K562 (cell line): ENCODE data around the gene KRTAP12-2.

ENCODE experiments used
- DPF2 ChIP-seq: fragments of 450-650 bp; IDR thresholded peaks from 2 replicates; pipeline ENCODE4 v1.6.1; 2016
- ESRRA ChIP-seq: fragments of 450-650 bp; IDR thresholded peaks from 2 replicates; pipeline ENCODE4 v1.6.1; 2014; ENCODE audit warnings: low read depth, mild to moderate bottlenecking, moderate library complexity, borderline replicate concordance
- EZH2 ChIP-seq: IDR thresholded peaks from 2 replicates; pipeline ENCODE4 v1.6.1; 2012; ENCODE audit warnings: low read depth, mild to moderate bottlenecking, inconsistent platforms, low read length, borderline replicate concordance
- FOXA1 ChIP-seq: fragments of 450-650 bp; IDR thresholded peaks from 2 replicates; pipeline ENCODE4 v1.6.1; 2016; ENCODE audit warnings: mild to moderate bottlenecking, borderline replicate concordance
- GTF2F1 ChIP-seq: IDR thresholded peaks from 2 replicates; pipeline ENCODE4 v1.6.1; 2011; ENCODE audit warnings: low read depth, low read length, improper control_type of control experiment
- NELFE ChIP-seq: IDR thresholded peaks from 2 replicates; pipeline ENCODE4 v1.6.1; 2011; ENCODE audit warnings: mild to moderate bottlenecking; ENCODE audit not compliant: insufficient read depth, insufficient read length
- REST ChIP-seq, 2 experiments: fragments of 450-650 bp; formaldehyde crosslinking in 1 of 2; IDR thresholded peaks; 2 replicates each; pipeline versions ENCODE4 v1.4.0 to v1.6.1; 2014 to 2020; ENCODE audit warnings: mild to moderate bottlenecking in 2 of 2, borderline replicate concordance in 1 of 2, low read depth in 1 of 2
- SIN3A ChIP-seq, 2 experiments: fragments of 150-350 bp in 1 of 2; IDR thresholded peaks; 2 replicates each; pipeline ENCODE4 v1.6.1; 2011 to 2016; ENCODE audit warnings: borderline replicate concordance in 2 of 2, low read depth in 2 of 2, low read length in 2 of 2, mild to moderate bottlenecking in 2 of 2, moderate library complexity in 2 of 2; ENCODE audit not compliant: control insufficient read depth in 1 of 2
- SOX6 ChIP-seq: fragments of 450-650 bp; IDR thresholded peaks from 2 replicates; pipeline ENCODE4 v1.6.1; 2014; ENCODE audit warnings: mild to moderate bottlenecking
- ZBTB11 ChIP-seq, 3 experiments: fragments of 200-800 bp in 1 of 3; fragments of 250-450 bp in 1 of 3; fragments of 450-650 bp in 1 of 3; sonication (Bioruptor Pico) in 1 of 3; sonication (Bioruptor generic) in 1 of 3; formaldehyde crosslinking in 1 of 3; IDR thresholded peaks; 2 replicates each; pipeline versions ENCODE4 v1.6.1 to v1.8.0; 2016 to 2022; ENCODE audit warnings: mild to moderate bottlenecking in 2 of 3, missing genetic modification characterization in 2 of 3, missing compliant biosample characterization in 1 of 3, moderate library complexity in 1 of 3
- ZBTB7A ChIP-seq: IDR thresholded peaks from 2 replicates; pipeline ENCODE4 v1.6.1; 2011; ENCODE audit warnings: low read depth, mild to moderate bottlenecking, low read length, moderate library complexity, borderline replicate concordance; ENCODE audit not compliant: control insufficient read depth
- ZSCAN29 ChIP-seq: fragments of 450-650 bp; IDR thresholded peaks from 2 replicates; pipeline ENCODE4 v1.6.1; 2017
- TF ChIP-seq, protein P1 (sequence below): sonication (generic); formaldehyde crosslinking; IDR thresholded peaks from 2 replicates; pipeline ENCODE4 v1.9.0; 2022; ENCODE audit warnings: mild to moderate bottlenecking, missing genetic modification reagents
- TF ChIP-seq, protein P2 (sequence below), 3 experiments: IDR thresholded peaks in 2 of 3; conservative IDR thresholded peaks in 1 of 3; 2 replicates each; pipeline ENCODE4 v1.5.1; 2011 to 2012; ENCODE audit warnings: low read length in 3 of 3, mild to moderate bottlenecking in 3 of 3, control low read depth in 2 of 3, improper control_type of control experiment in 1 of 3, inconsistent platforms in 1 of 3, low read depth in 1 of 3, mixed read lengths in 1 of 3, moderate library complexity in 1 of 3; ENCODE audit not compliant: insufficient read depth in 2 of 3

GRCh38 chr21:44706706-44707581 lies 40.2 kb upstream of the KRTAP12-2 start:
- TF ChIP-seq SIN3A (IDR thresholded peaks at IDR 0.05; ENCODE audit: borderline replicate concordance in 2 of 2, control insufficient read depth in 1 of 2, low read depth in 2 of 2, low read length in 2 of 2): no peak
- TF ChIP-seq FOXA1: no peak
- TF ChIP-seq, protein P1, sequence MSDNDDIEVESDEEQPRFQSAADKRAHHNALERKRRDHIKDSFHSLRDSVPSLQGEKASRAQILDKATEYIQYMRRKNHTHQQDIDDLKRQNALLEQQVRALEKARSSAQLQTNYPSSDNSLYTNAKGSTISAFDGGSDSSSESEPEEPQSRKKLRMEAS (CRISPR knock-in tag): no peak
- TF ChIP-seq, protein P2, sequence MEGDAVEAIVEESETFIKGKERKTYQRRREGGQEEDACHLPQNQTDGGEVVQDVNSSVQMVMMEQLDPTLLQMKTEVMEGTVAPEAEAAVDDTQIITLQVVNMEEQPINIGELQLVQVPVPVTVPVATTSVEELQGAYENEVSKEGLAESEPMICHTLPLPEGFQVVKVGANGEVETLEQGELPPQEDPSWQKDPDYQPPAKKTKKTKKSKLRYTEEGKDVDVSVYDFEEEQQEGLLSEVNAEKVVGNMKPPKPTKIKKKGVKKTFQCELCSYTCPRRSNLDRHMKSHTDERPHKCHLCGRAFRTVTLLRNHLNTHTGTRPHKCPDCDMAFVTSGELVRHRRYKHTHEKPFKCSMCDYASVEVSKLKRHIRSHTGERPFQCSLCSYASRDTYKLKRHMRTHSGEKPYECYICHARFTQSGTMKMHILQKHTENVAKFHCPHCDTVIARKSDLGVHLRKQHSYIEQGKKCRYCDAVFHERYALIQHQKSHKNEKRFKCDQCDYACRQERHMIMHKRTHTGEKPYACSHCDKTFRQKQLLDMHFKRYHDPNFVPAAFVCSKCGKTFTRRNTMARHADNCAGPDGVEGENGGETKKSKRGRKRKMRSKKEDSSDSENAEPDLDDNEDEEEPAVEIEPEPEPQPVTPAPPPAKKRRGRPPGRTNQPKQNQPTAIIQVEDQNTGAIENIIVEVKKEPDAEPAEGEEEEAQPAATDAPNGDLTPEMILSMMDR (IDR thresholded peaks at IDR 0.05 in 2 of 3, conservative IDR thresholded peaks at IDR 0.05 in 1 of 3; ENCODE audit: insufficient read depth in 2 of 3, low read depth in 1 of 3, low read length in 3 of 3): no peak
- no peak for TF ChIP-seq ZBTB11 (CRISPR knock-in tag; IDR thresholded peaks at IDR 0.05)
- no peak for TF ChIP-seq REST (IDR thresholded peaks at IDR 0.05; ENCODE audit: borderline replicate concordance)
- TF ChIP-seq REST (CRISPR knock-in tag; IDR thresholded peaks at IDR 0.05; ENCODE audit: low read depth): no peak
- no peak for TF ChIP-seq NELFE
- TF ChIP-seq ZBTB7A: no peak
- no peak for TF ChIP-seq DPF2
- no peak for TF ChIP-seq EZH2
- TF ChIP-seq SOX6: no peak
- TF ChIP-seq ESRRA: no peak
- no peak for TF ChIP-seq GTF2F1
- TF ChIP-seq ZSCAN29: no peak
